Measurements from ENCODE around the gene TNNI3K. TPM values are rescaled to one million over a fixed set of nuclear protein-coding genes. Genes with fewer than 3 reads are reported as not detected.

TNNI3K gene
- total RNA-seq, 2 donors from 2014 or later = 11.5 TPM; not detected in 1

DNA sequence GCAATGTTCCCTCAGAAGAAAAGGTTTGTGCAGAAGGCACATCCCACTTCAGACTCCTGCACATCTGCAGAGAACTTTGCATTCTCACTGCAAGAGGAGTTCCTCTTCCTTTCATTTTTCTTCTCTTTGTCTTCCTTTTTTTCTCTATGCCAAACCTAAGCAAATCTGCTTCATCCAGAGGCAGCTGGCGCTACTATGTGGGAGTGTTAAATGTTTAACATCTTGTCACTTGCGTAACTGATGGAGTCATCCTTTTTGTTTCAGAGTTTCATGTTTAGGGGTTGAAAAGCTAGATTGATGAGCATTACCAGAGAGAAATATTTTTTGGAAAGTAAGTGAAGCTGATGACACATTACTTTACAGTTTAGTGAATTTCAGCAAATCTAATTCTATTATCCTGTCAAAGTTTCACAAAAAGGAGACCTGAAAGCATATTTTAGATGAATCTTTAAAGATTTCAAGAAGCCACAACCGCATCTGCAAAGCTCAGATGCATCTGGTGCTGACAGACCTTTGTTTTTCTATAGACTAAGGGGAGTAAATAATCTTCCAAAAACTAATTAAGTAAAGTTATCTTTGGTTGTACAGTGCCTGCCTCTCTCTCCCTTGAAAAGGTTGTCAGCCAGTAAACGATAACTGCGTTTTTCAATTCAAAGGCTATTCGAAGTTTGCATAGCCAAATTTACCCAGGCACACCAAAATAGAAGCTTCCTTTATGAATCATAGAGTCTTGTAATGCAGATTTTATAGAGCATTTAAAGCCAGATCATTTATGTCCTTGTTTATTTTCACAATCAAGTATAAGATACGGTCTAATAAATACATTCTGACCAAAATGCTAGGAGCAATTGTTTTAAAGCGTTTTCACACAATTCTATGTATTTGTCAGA is 278.5 kb downstream of the TNNI3K start:
- 36 to 48% methylated on average over 8 of the region's 8 CpGs for WGBS, 2 donors
- Histone ChIP-seq H3K4me3 (no peak overlapping the region), H3K9me3 (no peaks in the 10 kb centered on the region), H3K27me3 (no peaks in the 10 kb centered on the region), H3K36me3 (replicated peaks in 1 of 2; ENCODE audit: insufficient read depth in 1 of 2, low read depth in 2 of 2) (no peaks in the 10 kb centered on the region), H3K27ac (no peak overlapping the region), H3K4me1 (no peaks in the 10 kb centered on the region)
- intact Hi-C loops (cut with DNase I) = no loop called here
- TF ChIP-seq POLR2A (IDR thresholded peaks at IDR 0.05) = no peak
- TF ChIP-seq, protein P1, sequence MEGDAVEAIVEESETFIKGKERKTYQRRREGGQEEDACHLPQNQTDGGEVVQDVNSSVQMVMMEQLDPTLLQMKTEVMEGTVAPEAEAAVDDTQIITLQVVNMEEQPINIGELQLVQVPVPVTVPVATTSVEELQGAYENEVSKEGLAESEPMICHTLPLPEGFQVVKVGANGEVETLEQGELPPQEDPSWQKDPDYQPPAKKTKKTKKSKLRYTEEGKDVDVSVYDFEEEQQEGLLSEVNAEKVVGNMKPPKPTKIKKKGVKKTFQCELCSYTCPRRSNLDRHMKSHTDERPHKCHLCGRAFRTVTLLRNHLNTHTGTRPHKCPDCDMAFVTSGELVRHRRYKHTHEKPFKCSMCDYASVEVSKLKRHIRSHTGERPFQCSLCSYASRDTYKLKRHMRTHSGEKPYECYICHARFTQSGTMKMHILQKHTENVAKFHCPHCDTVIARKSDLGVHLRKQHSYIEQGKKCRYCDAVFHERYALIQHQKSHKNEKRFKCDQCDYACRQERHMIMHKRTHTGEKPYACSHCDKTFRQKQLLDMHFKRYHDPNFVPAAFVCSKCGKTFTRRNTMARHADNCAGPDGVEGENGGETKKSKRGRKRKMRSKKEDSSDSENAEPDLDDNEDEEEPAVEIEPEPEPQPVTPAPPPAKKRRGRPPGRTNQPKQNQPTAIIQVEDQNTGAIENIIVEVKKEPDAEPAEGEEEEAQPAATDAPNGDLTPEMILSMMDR (IDR thresholded peaks at IDR 0.05) = no peak
- DNase-seq (no peak), ATAC-seq (no peak)

DNA sequence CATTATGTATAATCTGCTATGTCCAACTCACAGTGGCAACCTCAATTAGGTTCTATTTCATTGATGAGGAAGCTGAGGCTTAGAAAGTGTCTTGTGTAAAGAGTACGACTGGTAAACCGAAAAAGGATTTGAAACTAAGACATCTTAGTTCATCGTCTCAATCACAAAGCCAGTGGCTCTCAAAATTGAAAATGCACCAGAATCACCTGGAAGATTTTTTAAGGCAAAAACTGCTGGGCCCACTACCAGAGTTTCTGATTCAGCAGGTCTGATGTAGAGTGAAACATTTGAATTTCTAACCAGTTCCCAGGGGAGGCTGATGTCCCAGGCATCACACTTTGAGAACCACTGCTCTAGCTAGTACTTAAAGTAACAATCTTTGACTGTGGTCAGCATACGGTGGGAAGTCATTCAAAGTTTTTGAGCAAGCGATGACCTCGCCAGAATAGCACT is 282.4 kb downstream of the TNNI3K start:
- no peaks in the 10 kb centered on the region for H3K27me3 ChIP-seq
- ATAC-seq (no peak), DNase-seq (no peak)
- WGBS, 2 donors = 49 to 71% methylated on average over 6 of the region's 6 CpGs
- TF ChIP-seq, protein P1 (IDR thresholded peaks at IDR 0.05) = no peak
- no peak for TF ChIP-seq POLR2A (IDR thresholded peaks at IDR 0.05)
- no peaks in the 10 kb centered on the region for H3K4me1 ChIP-seq
- no peak overlapping the region for H3K4me3 ChIP-seq
- no peaks in the 10 kb centered on the region for H3K9me3 ChIP-seq
- no peaks in the 10 kb centered on the region for H3K36me3 ChIP-seq (replicated peaks in 1 of 2; ENCODE audit: insufficient read depth in 1 of 2, low read depth in 2 of 2)
- H3K27ac ChIP-seq = no peak overlapping the region
- intact Hi-C loops (cut with DNase I) = no loop called here

DNA sequence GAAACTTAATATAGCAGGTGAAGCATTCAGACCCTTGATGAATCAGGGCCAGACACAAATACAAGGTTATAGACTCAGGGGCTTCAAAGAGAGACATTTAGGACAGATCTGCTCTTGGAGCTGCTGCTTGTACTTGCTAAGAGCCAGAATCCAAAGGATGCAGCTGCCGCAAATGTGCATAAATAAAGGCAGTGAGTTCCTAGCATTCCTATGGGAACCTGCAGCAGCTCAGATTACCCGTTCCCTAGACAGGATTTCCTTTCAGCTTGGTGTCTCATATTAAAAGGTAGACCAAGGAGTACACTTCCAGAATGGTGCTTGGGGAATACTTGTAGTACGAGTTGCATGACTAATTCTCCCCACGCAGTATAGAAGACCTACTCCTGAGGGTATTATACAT is 287.0 kb downstream of the TNNI3K start:
- DNase-seq (no peak), ATAC-seq (no peak)
- Histone ChIP-seq H3K36me3 (replicated peaks in 1 of 2; ENCODE audit: insufficient read depth in 1 of 2, low read depth in 2 of 2) (no peaks in the 10 kb centered on the region), H3K27me3 (no peaks in the 10 kb centered on the region), H3K27ac (no peak overlapping the region), H3K4me1 (peaks cover 4% of the 10 kb centered on the region), H3K9me3 (no peaks in the 10 kb centered on the region), H3K4me3 (no peak overlapping the region)
- TF ChIP-seq POLR2A (IDR thresholded peaks at IDR 0.05) = no peak
- TF ChIP-seq, protein P1 (IDR thresholded peaks at IDR 0.05) = no peak
- intact Hi-C loops (cut with DNase I) = no loop called here
- WGBS, 2 donors = 25 to 28% methylated on average over 4 of the region's 4 CpGs

DNA sequence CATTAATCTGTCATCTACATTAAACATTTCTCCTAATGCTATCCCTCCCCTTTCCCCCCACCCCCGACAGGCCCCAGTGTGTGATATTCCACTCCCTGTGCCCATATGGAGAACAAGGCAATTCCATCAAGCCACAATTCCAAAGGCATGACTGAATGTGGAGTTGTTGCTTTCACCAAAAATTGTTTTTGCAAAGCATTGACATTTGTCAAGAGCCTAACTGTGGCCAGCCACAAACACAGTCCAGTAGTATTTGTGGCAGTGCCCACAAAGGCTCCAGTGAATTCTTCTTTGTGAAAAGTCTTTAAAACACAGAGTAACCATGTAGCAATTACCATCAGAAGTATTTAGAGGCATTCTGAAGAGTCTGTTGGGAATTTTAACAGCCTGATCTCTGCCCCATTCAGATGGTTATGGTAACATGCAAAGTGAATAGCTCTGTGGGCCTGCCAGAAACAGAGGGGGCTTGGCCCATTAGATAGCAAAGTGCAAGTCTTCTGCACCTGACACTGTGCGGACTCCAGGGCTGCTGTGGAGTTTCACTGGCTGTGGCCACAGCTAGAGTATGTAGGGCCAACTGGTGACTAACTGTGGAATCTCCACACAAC is 288.8 kb downstream of the TNNI3K start:
- TF ChIP-seq POLR2A (IDR thresholded peaks at IDR 0.05) = no peak
- TF ChIP-seq, protein P1 (IDR thresholded peaks at IDR 0.05) = no peak
- no peaks in the 10 kb centered on the region for H3K36me3 ChIP-seq (replicated peaks in 1 of 2; ENCODE audit: insufficient read depth in 1 of 2, low read depth in 2 of 2)
- WGBS, 2 donors = 63 to 77% methylated on average over 2 of the region's 2 CpGs
- ATAC-seq (no peak), DNase-seq (no peak)
- intact Hi-C loops (cut with DNase I) = no loop called here
- H3K4me3 ChIP-seq = no peak overlapping the region
- H3K27me3 ChIP-seq = no peaks in the 10 kb centered on the region
- H3K9me3 ChIP-seq = no peaks in the 10 kb centered on the region
- peaks cover 4% of the 10 kb centered on the region for H3K4me1 ChIP-seq
- no peak overlapping the region for H3K27ac ChIP-seq
